Large intestine (tissue), 3 donors: Measurements from ENCODE around the gene PFDN4. TPM values are rescaled to one million over a fixed set of nuclear protein-coding genes. Genes with fewer than 3 reads are reported as not detected.

Source experiments
- DNase-seq, 2 donors: peaks; one replicate each; pipeline versions ENCODE4 v3.0.0 to v3.0.0-alpha.2; 2013
- H3K27ac ChIP-seq: one replicate; pipeline ENCODE4 v1.5.1; 2013; ENCODE audit warnings: low read length
- H3K27me3 ChIP-seq: 2 replicates; pipeline ENCODE4 v1.6.1; 2013; ENCODE audit warnings: low read length; ENCODE audit not compliant: control insufficient read depth, insufficient read depth
- H3K36me3 ChIP-seq: 2 replicates; pipeline ENCODE4 v1.6.1; 2013; ENCODE audit warnings: low read length; ENCODE audit not compliant: control insufficient read depth, insufficient read depth
- H3K4me1 ChIP-seq: one replicate; pipeline ENCODE4 v1.6.1; 2013; ENCODE audit warnings: low read length; ENCODE audit not compliant: control insufficient read depth, insufficient read depth
- H3K4me3 ChIP-seq: one replicate; pipeline ENCODE4 v1.5.1; 2013; ENCODE audit warnings: low read length
- H3K9me3 ChIP-seq: one replicate; pipeline ENCODE4 v1.6.1; 2013; ENCODE audit warnings: mild to moderate bottlenecking, low read depth, low read length, moderate library complexity; ENCODE audit not compliant: control insufficient read depth
- WGBS: methylation state at CpG from one replicate; pipeline ENCODE4 v1.1.5; 2013; ENCODE audit warnings: low lambda C conversion rate; ENCODE audit not compliant: insufficient coverage; 5-methylcytosine and 5-hydroxymethylcytosine counted together
- polyA plus RNA-seq: library from polyadenylated mRNA; unstranded; fragments of 120-200 nt; gene quantifications from one replicate; pipeline ENCODE4 v1.2.1, GENCODE V29; 2013

Gene PFDN4
- polyA plus RNA-seq, 1 donor = 42.2 TPM

DNA sequence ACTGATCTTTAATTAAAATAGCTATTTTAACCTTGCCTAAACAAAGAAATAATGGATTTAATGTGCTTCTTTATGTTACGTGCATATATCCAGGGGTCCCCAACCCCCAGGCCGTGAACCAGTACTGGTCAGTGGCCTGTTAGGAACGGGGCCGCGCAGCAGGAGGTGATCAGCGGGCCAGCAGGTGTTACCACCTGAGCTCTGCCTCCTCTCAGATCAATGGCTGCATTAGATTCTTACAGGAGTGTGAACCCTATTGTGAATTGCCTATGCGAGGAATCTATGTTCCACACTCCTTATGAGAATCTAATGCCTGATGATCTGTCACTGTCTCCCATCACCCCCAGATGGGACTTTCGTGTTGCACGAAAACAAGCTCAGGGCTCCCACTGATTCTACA is 42.9 kb upstream of the PFDN4 start:
- peaks cover 35% of the 10 kb centered on the region for H3K27me3 ChIP-seq
- no peak overlapping the region for H3K27ac ChIP-seq
- H3K9me3 ChIP-seq = no peaks in the 10 kb centered on the region
- no peaks in the 10 kb centered on the region for H3K4me1 ChIP-seq
- no peak overlapping the region for H3K4me3 ChIP-seq
- no peaks in the 10 kb centered on the region for H3K36me3 ChIP-seq
- DNase-seq = no peak
- no CpG with 5 or more reads among the region's 9 CpGs for WGBS

DNA sequence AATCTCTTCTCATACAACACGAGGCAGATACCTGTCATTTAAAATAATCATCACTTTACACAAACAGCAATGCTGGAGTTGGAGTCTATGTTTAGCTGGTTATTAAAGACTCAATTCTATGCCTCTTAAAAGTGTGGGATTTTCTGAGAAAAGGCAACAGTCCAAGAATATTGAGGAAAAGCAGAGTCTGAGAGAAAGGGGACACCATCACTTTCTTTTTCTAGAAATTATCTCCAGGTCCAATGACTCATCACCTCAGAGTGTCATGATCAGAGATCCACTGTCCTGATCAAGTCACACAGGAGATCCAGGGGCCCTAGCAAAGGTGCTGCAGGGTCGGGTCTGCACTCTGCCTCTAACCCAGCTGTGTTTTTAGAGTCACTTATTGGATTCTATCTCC is 42.1 kb upstream of the PFDN4 start:
- Histone ChIP-seq H3K36me3 (no peaks in the 10 kb centered on the region), H3K4me3 (no peak overlapping the region), H3K27me3 (peaks cover 43% of the 10 kb centered on the region), H3K27ac (no peak overlapping the region), H3K4me1 (no peaks in the 10 kb centered on the region), H3K9me3 (no peaks in the 10 kb centered on the region)
- WGBS = 80% methylated on average over 1 of the region's 2 CpGs
- DNase-seq = no peak

GRCh38 chr20:54166987-54167662 is 40.8 kb upstream of the PFDN4 start:
- Histone ChIP-seq H3K4me3 (no peak overlapping the region), H3K36me3 (no peaks in the 10 kb centered on the region), H3K4me1 (no peaks in the 10 kb centered on the region), H3K9me3 (no peaks in the 10 kb centered on the region), H3K27me3 (peaks cover 54% of the 10 kb centered on the region), H3K27ac (no peak overlapping the region)
- no CpG with 5 or more reads among the region's 7 CpGs for WGBS
- no peak for DNase-seq

- DNase-seq = no peak
- Histone ChIP-seq H3K27ac (no peak overlapping the region), H3K27me3 (peaks cover 65% of the 10 kb centered on the region), H3K9me3 (peaks cover 3% of the 10 kb centered on the region), H3K36me3 (no peaks in the 10 kb centered on the region), H3K4me3 (no peak overlapping the region), H3K4me1 (no peaks in the 10 kb centered on the region)
- WGBS = 58% methylated on average over 3 of the region's 11 CpGs
Observed at GRCh38 chr20:54167909-54168872, 39.7 kb upstream of the PFDN4 start.

GRCh38 chr20:54168961-54169862 is 38.7 kb upstream of the PFDN4 start:
- no peak overlapping the region for H3K4me3 ChIP-seq
- H3K27me3 ChIP-seq = peaks cover 73% of the 10 kb centered on the region
- WGBS = 75% methylated on average over 6 of the region's 14 CpGs
- H3K27ac ChIP-seq = no peak overlapping the region
- H3K4me1 ChIP-seq = no peaks in the 10 kb centered on the region
- DNase-seq = no peak
- H3K9me3 ChIP-seq = peaks cover 6% of the 10 kb centered on the region
- no peaks in the 10 kb centered on the region for H3K36me3 ChIP-seq

GRCh38 chr20:54170026-54170471 is 37.8 kb upstream of the PFDN4 start:
- Histone ChIP-seq H3K27ac (no peak overlapping the region), H3K36me3 (no peaks in the 10 kb centered on the region), H3K4me3 (no peak overlapping the region), H3K9me3 (peaks cover 6% of the 10 kb centered on the region), H3K27me3 (peaks cover 79% of the 10 kb centered on the region), H3K4me1 (no peaks in the 10 kb centered on the region)
- no peak for DNase-seq
- WGBS = no CpG with 5 or more reads among the region's 4 CpGs

DNA sequence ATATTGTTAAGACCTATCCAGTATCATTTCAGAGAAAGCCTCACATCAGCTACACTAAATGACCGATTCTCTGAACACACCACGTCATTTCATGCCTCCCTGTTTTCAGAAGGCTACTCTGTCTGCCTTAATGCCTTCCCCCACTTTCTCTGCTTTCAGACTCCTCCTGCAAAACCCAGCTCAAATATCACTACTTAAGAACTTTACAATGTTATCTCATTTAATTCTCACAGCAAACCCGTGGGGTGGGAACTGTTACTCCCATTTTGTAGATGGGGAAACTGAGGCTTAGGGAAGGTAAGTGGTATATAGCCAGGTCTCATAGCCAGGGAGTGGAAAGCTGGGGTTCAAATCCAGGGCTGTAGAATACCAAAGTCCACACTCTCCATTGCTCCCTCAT is 36.9 kb upstream of the PFDN4 start:
- H3K4me1 ChIP-seq = no peaks in the 10 kb centered on the region
- DNase-seq = no peak
- no peak overlapping the region for H3K27ac ChIP-seq
- peaks cover 6% of the 10 kb centered on the region for H3K9me3 ChIP-seq
- no peak overlapping the region for H3K4me3 ChIP-seq
- peaks cover 82% of the 10 kb centered on the region for H3K27me3 ChIP-seq
- H3K36me3 ChIP-seq = no peaks in the 10 kb centered on the region
- 71% methylated on average over 2 of the region's 3 CpGs for WGBS

- Histone ChIP-seq H3K36me3 (no peaks in the 10 kb centered on the region), H3K4me1 (no peaks in the 10 kb centered on the region), H3K9me3 (peaks cover 6% of the 10 kb centered on the region), H3K4me3 (no peak overlapping the region), H3K27ac (no peak overlapping the region), H3K27me3 (peaks cover 85% of the 10 kb centered on the region)
- peak in 1 of 2 donors; percentile 27 for DNase-seq
- no CpG with 5 or more reads among the region's 12 CpGs for WGBS
Observed at GRCh38 chr20:54172532-54172855, 35.4 kb upstream of the PFDN4 start.

DNA sequence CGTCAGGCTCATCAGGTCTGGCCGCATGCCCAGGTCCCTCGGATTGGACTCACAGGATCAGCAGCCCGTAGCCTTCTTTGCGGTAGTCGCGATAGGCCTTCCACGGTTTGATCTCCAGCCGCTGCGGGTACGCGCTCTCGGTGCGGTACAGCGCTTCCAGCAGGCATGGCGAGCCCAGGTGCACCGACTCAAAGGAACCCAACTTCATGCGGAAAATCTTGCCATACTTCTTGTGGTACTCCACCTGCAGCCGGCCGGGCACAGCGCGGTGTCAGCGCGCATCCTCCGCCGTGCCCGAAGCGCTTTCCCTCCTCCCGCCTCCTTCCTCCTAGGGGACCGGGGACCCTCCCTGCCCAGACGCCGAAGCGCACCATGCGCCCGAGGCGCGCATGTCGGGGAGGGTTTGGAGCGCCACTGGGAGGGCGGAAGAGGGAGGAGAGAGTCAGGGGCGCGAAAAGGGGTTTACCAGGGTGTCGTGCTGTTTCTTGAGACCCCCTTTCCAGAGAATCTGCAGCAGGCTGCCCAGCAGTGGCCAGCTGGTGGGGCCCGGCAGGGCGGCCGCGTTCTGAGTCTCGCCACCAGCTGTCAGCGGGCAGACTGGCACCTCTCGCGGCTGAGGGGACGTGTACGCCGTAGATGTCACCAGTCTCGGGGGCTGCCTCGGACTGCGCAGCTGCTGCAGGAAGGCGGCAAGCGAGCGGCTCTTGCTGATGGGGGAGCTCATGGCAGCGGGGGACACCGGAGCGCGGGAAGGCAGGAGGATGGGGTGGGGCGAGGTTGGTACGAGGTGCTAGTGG is 34.8 kb upstream of the PFDN4 start:
- WGBS = no CpG with 5 or more reads among the region's 66 CpGs
- Histone ChIP-seq H3K4me1 (no peaks in the 10 kb centered on the region), H3K4me3 (no peak overlapping the region), H3K27me3 (peaks cover 83% of the 10 kb centered on the region), H3K9me3 (peaks cover 6% of the 10 kb centered on the region), H3K36me3 (no peaks in the 10 kb centered on the region), H3K27ac (no peak overlapping the region)
- peak in 1 of 2 donors; percentile 32 for DNase-seq
